ENCODE measurements around the gene BZW2.

DNA sequence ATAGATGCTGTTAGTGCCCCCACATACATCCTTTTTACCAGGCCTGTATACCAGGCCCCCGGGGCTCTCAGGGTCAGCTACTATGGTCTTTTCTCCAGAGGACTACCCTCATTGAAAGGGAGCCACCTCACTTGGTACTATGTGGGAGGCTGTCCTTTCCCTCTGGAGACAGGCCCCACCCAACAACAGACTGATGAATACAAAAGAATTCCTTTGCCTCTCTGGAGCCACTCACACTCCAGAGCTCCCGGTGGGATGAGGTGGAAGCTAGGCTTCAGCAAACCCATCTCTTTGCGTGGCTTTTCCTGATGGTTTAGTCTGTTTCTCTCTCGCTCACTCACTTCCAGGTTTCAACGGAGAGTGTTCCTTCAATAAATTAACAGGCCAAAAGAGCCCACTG lies 30.8 kb upstream of the BZW2 start:
- TF ChIP-seq EZH2phosphoT487 (IDR thresholded peaks at IDR 0.05; ENCODE audit: borderline replicate concordance, low read length), result no peak
- no peak for TF ChIP-seq CTCF (IDR thresholded peaks at IDR 0.05; ENCODE audit: low read depth, low read length, poor library complexity, severe bottlenecking)

All from DOHH2 (cell line).